Measurements from ENCODE around the gene IQCM. TPM values are rescaled to one million over a fixed set of nuclear protein-coding genes. Genes with fewer than 3 reads are reported as not detected.

Gene IQCM
- polyA plus RNA-seq (not detected in 3 replicates), polyA minus RNA-seq (not detected in 3 replicates)
- not detected for polyA plus RNA-seq (2011; ENCODE audit: low read depth)
- not detected in 2 replicates for polyA plus RNA-seq (2011; cell fraction: cytosol; rRNA removed)
- polyA plus RNA-seq (2011; cell fraction: nucleus; rRNA removed) = not detected in 2 replicates
- not detected in 2 replicates for polyA plus RNA-seq (2012; ENCODE audit: low replicate concordance)
- not detected for polyA minus RNA-seq (2011; cell fraction: cytosol; rRNA and poly(A)+ RNA removed)
- polyA minus RNA-seq (2011; cell fraction: nucleus; rRNA and poly(A)+ RNA removed) = not detected in 2 replicates

- dilution Hi-C loops (cut with MboI; ENCODE audit: extremely low pct_ligation_motif_present, low sequenced_read_pairs) = no loop called here
Observed at GRCh38 chr4:149815743-149816142, at the start of gene IQCM. IQCM (minus strand) TSS chr4:149815843; CDS start chr4:149742691, 73,152 bp downstream.

GRCh38 chr4:149857446-149857845 is 41.8 kb upstream of the IQCM start:
- no peaks in the 10 kb centered on the region for H3K9me1 ChIP-seq (ENCODE audit: control insufficient read depth, extremely low read depth, insufficient read depth, low read length)
- no peak overlapping the region for H3K27ac ChIP-seq (ENCODE audit: control insufficient read depth, insufficient read depth, low read length)
- no peak overlapping the region for H3K9ac ChIP-seq (ENCODE audit: control insufficient read depth, extremely low read depth, insufficient read depth, low read length)
- no peak overlapping the region for H3K4me2 ChIP-seq (ENCODE audit: control insufficient read depth, extremely low read depth, insufficient read depth, low read depth, low read length)
- DNase-seq (ENCODE audit: low read depth, low spot score) = no peak
- no peaks in the 10 kb centered on the region for H4K20me1 ChIP-seq (ENCODE audit: control insufficient read depth, extremely low read depth, insufficient read depth, low read length)
- H3K36me3 ChIP-seq (ENCODE audit: control insufficient read depth in 2 of 2, extremely low read depth in 1 of 2, insufficient read depth in 2 of 2, low read length in 2 of 2) = no peaks in the 10 kb centered on the region
- peaks cover 5% of the 10 kb centered on the region for H3K27me3 ChIP-seq (ENCODE audit: control insufficient read depth, extremely low read depth, insufficient read depth, low read length)
- no peak overlapping the region for H2AFZ ChIP-seq (ENCODE audit: control insufficient read depth, low read length)
- H3K9me3 ChIP-seq (ENCODE audit: control insufficient read depth, low read depth, low read length) = no peaks in the 10 kb centered on the region
- dilution Hi-C loops (cut with MboI; ENCODE audit: extremely low pct_ligation_motif_present, low sequenced_read_pairs) = no loop called here
- H3K4me3 ChIP-seq (ENCODE audit: control insufficient read depth in 2 of 3, extremely low read depth in 1 of 3, insufficient read depth in 2 of 3, low read depth in 1 of 3, low read length in 3 of 3) = no peak overlapping the region
- H3K4me1 ChIP-seq (ENCODE audit: control insufficient read depth, extremely low read depth, insufficient read depth, low read length) = no peaks in the 10 kb centered on the region
- no peak for FAIRE-seq
- TF ChIP-seq EZH2 (IDR thresholded peaks at IDR 0.05; ENCODE audit: low read length) = no peak
- TF ChIP-seq CTCF (optimal IDR thresholded peaks at IDR 0.05 in 1 of 3, IDR thresholded peaks at IDR 0.05 in 1 of 3, conservative IDR thresholded peaks at IDR 0.05 in 1 of 3; ENCODE audit: extremely low read depth in 1 of 3, insufficient read depth in 2 of 3, low read length in 3 of 3) = no peak
- no peaks in the 10 kb centered on the region for H3K79me2 ChIP-seq (ENCODE audit: control insufficient read depth, insufficient read depth, low read length)

More at GRCh38 chr4:149815743-149816142, at the start of gene IQCM:
- TF ChIP-seq CTCF (optimal IDR thresholded peaks at IDR 0.05 in 1 of 3, IDR thresholded peaks at IDR 0.05 in 1 of 3, conservative IDR thresholded peaks at IDR 0.05 in 1 of 3; ENCODE audit: extremely low read depth in 1 of 3, insufficient read depth in 2 of 3, low read length in 3 of 3) = no peak
- TF ChIP-seq EZH2 (IDR thresholded peaks at IDR 0.05; ENCODE audit: low read length) = no peak
- Histone ChIP-seq H4K20me1 (ENCODE audit: control insufficient read depth, extremely low read depth, insufficient read depth, low read length) (no peaks in the 10 kb centered on the region), H3K36me3 (ENCODE audit: control insufficient read depth in 2 of 2, extremely low read depth in 1 of 2, insufficient read depth in 2 of 2, low read length in 2 of 2) (no peaks in the 10 kb centered on the region), H2AFZ (ENCODE audit: control insufficient read depth, low read length) (no peak within 1 kb of the TSS), H3K27ac (ENCODE audit: control insufficient read depth, insufficient read depth, low read length) (no peak within 1 kb of the TSS), H3K79me2 (ENCODE audit: control insufficient read depth, insufficient read depth, low read length) (no peaks in the 10 kb centered on the region), H3K4me2 (ENCODE audit: control insufficient read depth, extremely low read depth, insufficient read depth, low read depth, low read length) (no peak within 1 kb of the TSS), H3K9me3 (ENCODE audit: control insufficient read depth, low read depth, low read length) (no peaks in the 10 kb centered on the region), H3K27me3 (ENCODE audit: control insufficient read depth, extremely low read depth, insufficient read depth, low read length) (no peaks in the 10 kb centered on the region), H3K9me1 (ENCODE audit: control insufficient read depth, extremely low read depth, insufficient read depth, low read length) (no peaks in the 10 kb centered on the region), H3K4me3 (ENCODE audit: control insufficient read depth in 2 of 3, extremely low read depth in 1 of 3, insufficient read depth in 2 of 3, low read depth in 1 of 3, low read length in 3 of 3) (no peak within 1 kb of the TSS), H3K4me1 (ENCODE audit: control insufficient read depth, extremely low read depth, insufficient read depth, low read length) (no peaks in the 10 kb centered on the region), H3K9ac (ENCODE audit: control insufficient read depth, extremely low read depth, insufficient read depth, low read length) (no peak within 1 kb of the TSS)
- no peak for DNase-seq (ENCODE audit: low read depth, low spot score)
- no peak for FAIRE-seq
